GM10266 (cell line): ENCODE measurements around the gene UNC5A.

Source experiments
- DNase-seq: peaks from one replicate; pipeline ENCODE4 v3.0.0; 2012; ENCODE audit errors: extremely low spot score
- CTCF ChIP-seq: IDR thresholded peaks from 2 replicates; pipeline ENCODE4 v1.5.1; 2012; ENCODE audit warnings: mild to moderate bottlenecking, low read depth; ENCODE audit not compliant: control insufficient read depth, insufficient read depth; ENCODE audit errors: missing control alignments

The UNC5A gene

GRCh38 chr5:176784218-176785165 is 25.9 kb upstream of the UNC5A start:
- no peak for TF ChIP-seq CTCF
- no peak for DNase-seq

- no peak for TF ChIP-seq CTCF
Measured at GRCh38 chr5:176785184-176786145, 24.9 kb upstream of the UNC5A start.

GRCh38 chr5:176787676-176788075 is 22.7 kb upstream of the UNC5A start:
- TF ChIP-seq CTCF = no peak

More at GRCh38 chr5:176785184-176786145, 24.9 kb upstream of the UNC5A start:
- no peak for DNase-seq

GRCh38 chr5:176788091-176788490 is 22.3 kb upstream of the UNC5A start:
- DNase-seq = no peak
- TF ChIP-seq CTCF = no peak

More at GRCh38 chr5:176787676-176788075, 22.7 kb upstream of the UNC5A start:
- DNase-seq = no peak

- no peak for DNase-seq
- TF ChIP-seq CTCF = no peak
Measured at GRCh38 chr5:176788941-176789872, 21.2 kb upstream of the UNC5A start.

- no peak for DNase-seq
- no peak for TF ChIP-seq CTCF
Measured at GRCh38 chr5:176789873-176790615, 20.3 kb upstream of the UNC5A start.
